Left ventricle myocardium superior (tissue), 1 donor: Measurements from ENCODE around the gene RHO. TPM values are rescaled to one million over a fixed set of nuclear protein-coding genes. Genes with fewer than 3 reads are reported as not detected.
A peak's percentile ranks its signal among the peaks of the same experiment; 100 is the strongest.
"Not testable (repeated sequence)": the region's sequence is repeated elsewhere in the genome, so short reads cannot be mapped to it uniquely, and the experiment has no call there.

ENCODE experiments used
- ATAC-seq: fragments of 200-7000 bp; cut with Tn5 transposase; one replicate; pipeline ENCODE4 v1.9.1; 2020; ENCODE audit warnings: mild to moderate bottlenecking, moderate library complexity
- DNase-seq: peaks from one replicate; pipeline ENCODE4 v3.0.0-alpha.2; 2020
- intact Hi-C: fragments of 100-400 bp; cut with micrococcal nuclease; formaldehyde crosslinking; loops from one replicate; pipeline ENCODE4 v1.11.0; 2022
- total RNA-seq: library from RNA; stranded (reverse); fragmentation: NEBNext Ultra II Directional; extraction: Animal tissue kit (Norgen Biotek cat#: 25700); gene quantifications from one replicate; pipeline ENCODE4 v1.2.1, GENCODE V29; 2021
- donor health status: DM: no; HTN: yes; CAD: no; lungs with severe emphysema.

Gene RHO
- total RNA-seq, 1 donor from 2014 or later: not detected

- intact Hi-C loops: no loop called here
- no peak for ATAC-seq
- DNase-seq: no peak
Measured at GRCh38 chr3:129533406-129533805, 5.0 kb downstream of the RHO start.

GRCh38 chr3:129534428-129535027, 6.1 kb downstream of the RHO start:
- intact Hi-C loops: no loop called here
- ATAC-seq (no peak), DNase-seq (no peak)

- DNase-seq (no peak), ATAC-seq (no peak)
- intact Hi-C loops: no loop called here
Measured at GRCh38 chr3:129535075-129535474, 6.6 kb downstream of the RHO start.

GRCh38 chr3:129536374-129536667, 7.9 kb downstream of the RHO start:
- intact Hi-C loops: no loop called here
- DNase-seq (no peak), ATAC-seq (no peak)

GRCh38 chr3:129536804-129537203, 8.4 kb downstream of the RHO start:
- intact Hi-C loops: no loop called here
- ATAC-seq (no peak), DNase-seq (no peak)

- intact Hi-C loops: no loop called here
Measured at GRCh38 chr3:129539206-129539605, 10.8 kb downstream of the RHO start.

GRCh38 chr3:129540776-129541516, 12.5 kb downstream of the RHO start:
- no peak for DNase-seq
- intact Hi-C loops: no loop called here

More at GRCh38 chr3:129539206-129539605, 10.8 kb downstream of the RHO start:
- no peak for DNase-seq
- no peak for ATAC-seq

GRCh38 chr3:129542747-129543146, 14.3 kb downstream of the RHO start:
- intact Hi-C loops: no loop called here
- ATAC-seq (no peak), DNase-seq (no peak)

More at GRCh38 chr3:129540776-129541516, 12.5 kb downstream of the RHO start:
- ATAC-seq: no peak

- ATAC-seq: no peak
- no peak for DNase-seq
- intact Hi-C loops: no loop called here
Measured at GRCh38 chr3:129543156-129543790, 14.8 kb downstream of the RHO start, which contains the start of gene H1-8. Gene H1-8 (plus strand): TSS chr3:129543175. CDS start chr3:129543219, 44 bp downstream.

GRCh38 chr3:129543999-129544398, 15.6 kb downstream of the RHO start:
- intact Hi-C loops: no loop called here
- DNase-seq (no peak), ATAC-seq (no peak)

GRCh38 chr3:129545951-129546350, 17.5 kb downstream of the RHO start:
- intact Hi-C loops, ATAC-seq, DNase-seq: not testable (repeated sequence)

GRCh38 chr3:129547241-129547640, 18.8 kb downstream of the RHO start:
- intact Hi-C loops: no loop called here
- no peak for ATAC-seq
- peak; percentile 20 for DNase-seq

- ATAC-seq: no peak
- peak; percentile 12 for DNase-seq
- intact Hi-C loops: no loop called here
Measured at GRCh38 chr3:129548104-129548965, 19.9 kb downstream of the RHO start.

GRCh38 chr3:129549006-129549800, 20.8 kb downstream of the RHO start:
- intact Hi-C loops: no loop called here
- DNase-seq: no peak
- no peak for ATAC-seq

GRCh38 chr3:129549805-129550204, 21.4 kb downstream of the RHO start:
- intact Hi-C loops: no loop called here
- DNase-seq (no peak), ATAC-seq (no peak)

GRCh38 chr3:129552287-129553050, 24.0 kb downstream of the RHO start:
- intact Hi-C loops: no loop called here
- ATAC-seq (peak; percentile 32), DNase-seq (no peak)

GRCh38 chr3:129553171-129553570, 24.7 kb downstream of the RHO start:
- DNase-seq: no peak
- intact Hi-C loops: no loop called here

GRCh38 chr3:129553719-129554118, 25.3 kb downstream of the RHO start:
- ATAC-seq (no peak), DNase-seq (no peak)
- intact Hi-C loops: no loop called here

More at GRCh38 chr3:129553171-129553570, 24.7 kb downstream of the RHO start:
- no peak for ATAC-seq
